ENCODE measurements around the gene CCIN.

DNA sequence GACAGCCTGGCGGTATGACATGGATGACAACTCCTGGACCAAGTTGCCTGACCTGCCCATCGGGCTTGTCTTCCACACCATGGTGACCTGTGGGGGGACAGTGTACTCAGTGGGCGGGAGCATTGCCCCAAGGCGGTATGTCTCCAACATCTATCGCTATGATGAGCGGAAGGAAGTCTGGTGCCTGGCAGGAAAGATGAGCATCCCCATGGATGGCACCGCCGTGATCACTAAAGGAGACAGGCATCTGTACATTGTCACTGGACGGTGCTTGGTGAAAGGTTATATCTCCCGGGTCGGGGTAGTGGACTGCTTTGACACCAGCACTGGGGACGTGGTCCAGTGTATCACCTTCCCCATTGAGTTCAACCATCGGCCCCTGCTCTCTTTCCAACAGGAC is 1.3 kb downstream of the CCIN start:
- TF ChIP-seq CTCF (IDR thresholded peaks at IDR 0.05) (no peak), POLR2A (IDR thresholded peaks at IDR 0.05) (no peak)
